ENCODE data around the gene NECTIN1. TPM values are rescaled to one million over a fixed set of nuclear protein-coding genes. Genes with fewer than 3 reads are reported as not detected.
A peak's percentile ranks its signal among the peaks of the same experiment; 100 is the strongest.

NECTIN1 gene
- total and polyA plus RNA-seq, 2 of the 13 experiments (the other 11 are each of a cell fraction or from before 2014, with no cell fraction given): 3.9 to 7.3 TPM

DNA sequence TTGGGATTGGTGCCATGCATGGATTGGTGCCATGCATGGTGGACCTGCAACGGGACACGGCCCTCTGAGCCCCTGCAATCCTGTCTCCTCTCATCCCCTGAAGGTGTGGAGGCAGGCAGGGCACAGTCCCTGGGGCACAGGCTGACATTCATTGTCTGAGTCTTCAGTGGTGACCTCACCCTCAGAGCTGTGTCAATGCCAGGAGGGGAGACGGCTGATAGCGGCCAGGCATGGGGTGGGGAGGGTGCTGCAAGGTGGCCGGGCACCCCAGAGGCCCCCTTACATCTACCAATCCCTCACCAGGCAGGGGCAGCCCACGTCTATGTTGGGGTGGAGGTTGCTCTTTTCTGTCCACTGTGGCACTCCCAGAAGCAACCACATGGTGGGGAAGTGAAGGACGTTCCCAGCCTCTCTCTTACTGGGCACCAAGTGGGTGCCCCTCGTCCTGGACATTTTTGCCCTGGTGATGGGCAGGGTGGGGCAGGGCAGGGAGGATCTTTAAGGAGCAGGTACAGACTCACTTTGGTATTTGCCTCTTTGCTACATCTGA, 47.6 kb downstream of the NECTIN1 start (continued):
- no peak for TF ChIP-seq KDM5B (CRISPR knock-in tag; IDR thresholded peaks at IDR 0.05; ENCODE audit: borderline replicate concordance)
- TF ChIP-seq, protein P1, sequence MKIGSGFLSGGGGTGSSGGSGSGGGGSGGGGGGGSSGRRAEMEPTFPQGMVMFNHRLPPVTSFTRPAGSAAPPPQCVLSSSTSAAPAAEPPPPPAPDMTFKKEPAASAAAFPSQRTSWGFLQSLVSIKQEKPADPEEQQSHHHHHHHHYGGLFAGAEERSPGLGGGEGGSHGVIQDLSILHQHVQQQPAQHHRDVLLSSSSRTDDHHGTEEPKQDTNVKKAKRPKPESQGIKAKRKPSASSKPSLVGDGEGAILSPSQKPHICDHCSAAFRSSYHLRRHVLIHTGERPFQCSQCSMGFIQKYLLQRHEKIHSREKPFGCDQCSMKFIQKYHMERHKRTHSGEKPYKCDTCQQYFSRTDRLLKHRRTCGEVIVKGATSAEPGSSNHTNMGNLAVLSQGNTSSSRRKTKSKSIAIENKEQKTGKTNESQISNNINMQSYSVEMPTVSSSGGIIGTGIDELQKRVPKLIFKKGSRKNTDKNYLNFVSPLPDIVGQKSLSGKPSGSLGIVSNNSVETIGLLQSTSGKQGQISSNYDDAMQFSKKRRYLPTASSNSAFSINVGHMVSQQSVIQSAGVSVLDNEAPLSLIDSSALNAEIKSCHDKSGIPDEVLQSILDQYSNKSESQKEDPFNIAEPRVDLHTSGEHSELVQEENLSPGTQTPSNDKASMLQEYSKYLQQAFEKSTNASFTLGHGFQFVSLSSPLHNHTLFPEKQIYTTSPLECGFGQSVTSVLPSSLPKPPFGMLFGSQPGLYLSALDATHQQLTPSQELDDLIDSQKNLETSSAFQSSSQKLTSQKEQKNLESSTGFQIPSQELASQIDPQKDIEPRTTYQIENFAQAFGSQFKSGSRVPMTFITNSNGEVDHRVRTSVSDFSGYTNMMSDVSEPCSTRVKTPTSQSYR (CRISPR knock-in tag; IDR thresholded peaks at IDR 0.05; ENCODE audit: borderline replicate concordance): no peak
- TF ChIP-seq ARHGAP35 (CRISPR knock-in tag; IDR thresholded peaks at IDR 0.05; ENCODE audit: borderline replicate concordance): no peak
- TF ChIP-seq, protein P2, sequence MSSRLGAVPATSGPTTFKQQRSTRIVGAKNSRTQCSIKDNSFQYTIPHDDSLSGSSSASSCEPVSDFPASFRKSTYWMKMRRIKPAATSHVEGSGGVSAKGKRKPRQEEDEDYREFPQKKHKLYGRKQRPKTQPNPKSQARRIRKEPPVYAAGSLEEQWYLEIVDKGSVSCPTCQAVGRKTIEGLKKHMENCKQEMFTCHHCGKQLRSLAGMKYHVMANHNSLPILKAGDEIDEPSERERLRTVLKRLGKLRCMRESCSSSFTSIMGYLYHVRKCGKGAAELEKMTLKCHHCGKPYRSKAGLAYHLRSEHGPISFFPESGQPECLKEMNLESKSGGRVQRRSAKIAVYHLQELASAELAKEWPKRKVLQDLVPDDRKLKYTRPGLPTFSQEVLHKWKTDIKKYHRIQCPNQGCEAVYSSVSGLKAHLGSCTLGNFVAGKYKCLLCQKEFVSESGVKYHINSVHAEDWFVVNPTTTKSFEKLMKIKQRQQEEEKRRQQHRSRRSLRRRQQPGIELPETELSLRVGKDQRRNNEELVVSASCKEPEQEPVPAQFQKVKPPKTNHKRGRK (CRISPR knock-in tag; IDR thresholded peaks at IDR 0.05): no peak
- TF ChIP-seq, protein P3, sequence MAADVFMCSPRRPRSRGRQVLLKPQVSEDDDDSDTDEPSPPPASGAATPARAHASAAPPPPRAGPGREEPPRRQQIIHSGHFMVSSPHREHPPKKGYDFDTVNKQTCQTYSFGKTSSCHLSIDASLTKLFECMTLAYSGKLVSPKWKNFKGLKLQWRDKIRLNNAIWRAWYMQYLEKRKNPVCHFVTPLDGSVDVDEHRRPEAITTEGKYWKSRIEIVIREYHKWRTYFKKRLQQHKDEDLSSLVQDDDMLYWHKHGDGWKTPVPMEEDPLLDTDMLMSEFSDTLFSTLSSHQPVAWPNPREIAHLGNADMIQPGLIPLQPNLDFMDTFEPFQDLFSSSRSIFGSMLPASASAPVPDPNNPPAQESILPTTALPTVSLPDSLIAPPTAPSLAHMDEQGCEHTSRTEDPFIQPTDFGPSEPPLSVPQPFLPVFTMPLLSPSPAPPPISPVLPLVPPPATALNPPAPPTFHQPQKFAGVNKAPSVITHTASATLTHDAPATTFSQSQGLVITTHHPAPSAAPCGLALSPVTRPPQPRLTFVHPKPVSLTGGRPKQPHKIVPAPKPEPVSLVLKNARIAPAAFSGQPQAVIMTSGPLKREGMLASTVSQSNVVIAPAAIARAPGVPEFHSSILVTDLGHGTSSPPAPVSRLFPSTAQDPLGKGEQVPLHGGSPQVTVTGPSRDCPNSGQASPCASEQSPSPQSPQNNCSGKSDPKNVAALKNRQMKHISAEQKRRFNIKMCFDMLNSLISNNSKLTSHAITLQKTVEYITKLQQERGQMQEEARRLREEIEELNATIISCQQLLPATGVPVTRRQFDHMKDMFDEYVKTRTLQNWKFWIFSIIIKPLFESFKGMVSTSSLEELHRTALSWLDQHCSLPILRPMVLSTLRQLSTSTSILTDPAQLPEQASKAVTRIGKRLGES (CRISPR knock-in tag; IDR thresholded peaks at IDR 0.05; ENCODE audit: borderline replicate concordance): no peak
- no peak for TF ChIP-seq MIER2 (CRISPR knock-in tag; IDR thresholded peaks at IDR 0.05)
- TF ChIP-seq, protein P4, sequence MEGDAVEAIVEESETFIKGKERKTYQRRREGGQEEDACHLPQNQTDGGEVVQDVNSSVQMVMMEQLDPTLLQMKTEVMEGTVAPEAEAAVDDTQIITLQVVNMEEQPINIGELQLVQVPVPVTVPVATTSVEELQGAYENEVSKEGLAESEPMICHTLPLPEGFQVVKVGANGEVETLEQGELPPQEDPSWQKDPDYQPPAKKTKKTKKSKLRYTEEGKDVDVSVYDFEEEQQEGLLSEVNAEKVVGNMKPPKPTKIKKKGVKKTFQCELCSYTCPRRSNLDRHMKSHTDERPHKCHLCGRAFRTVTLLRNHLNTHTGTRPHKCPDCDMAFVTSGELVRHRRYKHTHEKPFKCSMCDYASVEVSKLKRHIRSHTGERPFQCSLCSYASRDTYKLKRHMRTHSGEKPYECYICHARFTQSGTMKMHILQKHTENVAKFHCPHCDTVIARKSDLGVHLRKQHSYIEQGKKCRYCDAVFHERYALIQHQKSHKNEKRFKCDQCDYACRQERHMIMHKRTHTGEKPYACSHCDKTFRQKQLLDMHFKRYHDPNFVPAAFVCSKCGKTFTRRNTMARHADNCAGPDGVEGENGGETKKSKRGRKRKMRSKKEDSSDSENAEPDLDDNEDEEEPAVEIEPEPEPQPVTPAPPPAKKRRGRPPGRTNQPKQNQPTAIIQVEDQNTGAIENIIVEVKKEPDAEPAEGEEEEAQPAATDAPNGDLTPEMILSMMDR (CRISPR knock-in tag; IDR thresholded peaks at IDR 0.05): peak; percentile 29
- TF ChIP-seq ZNF251 (CRISPR knock-in tag; IDR thresholded peaks at IDR 0.05): no peak
- peak; percentile 24; the same call in 1 of the 2 replicates for TF ChIP-seq SMC3 (IDR thresholded peaks at IDR 0.05; ENCODE audit: low read length)
- TF ChIP-seq ATAD3A (CRISPR knock-in tag; IDR thresholded peaks at IDR 0.05): no peak
- TF ChIP-seq CREM (IDR thresholded peaks at IDR 0.05): no peak
- no peak for TF ChIP-seq CREM (CRISPR knock-in tag; IDR thresholded peaks at IDR 0.05)
- no peak for TF ChIP-seq ISL2 (CRISPR knock-in tag; IDR thresholded peaks at IDR 0.05)
- TF ChIP-seq TBP (CRISPR knock-in tag; IDR thresholded peaks at IDR 0.05): no peak
- TF ChIP-seq PCBP1 (IDR thresholded peaks at IDR 0.05; ENCODE audit: borderline replicate concordance, low read depth, low read length): no peak
- 0 out of 2 replicates have a peak, but pooled peaks have one; percentile 25 for TF ChIP-seq HNRNPL (IDR thresholded peaks at IDR 0.05; ENCODE audit: low read depth, low read length)
- TF ChIP-seq, protein P5, sequence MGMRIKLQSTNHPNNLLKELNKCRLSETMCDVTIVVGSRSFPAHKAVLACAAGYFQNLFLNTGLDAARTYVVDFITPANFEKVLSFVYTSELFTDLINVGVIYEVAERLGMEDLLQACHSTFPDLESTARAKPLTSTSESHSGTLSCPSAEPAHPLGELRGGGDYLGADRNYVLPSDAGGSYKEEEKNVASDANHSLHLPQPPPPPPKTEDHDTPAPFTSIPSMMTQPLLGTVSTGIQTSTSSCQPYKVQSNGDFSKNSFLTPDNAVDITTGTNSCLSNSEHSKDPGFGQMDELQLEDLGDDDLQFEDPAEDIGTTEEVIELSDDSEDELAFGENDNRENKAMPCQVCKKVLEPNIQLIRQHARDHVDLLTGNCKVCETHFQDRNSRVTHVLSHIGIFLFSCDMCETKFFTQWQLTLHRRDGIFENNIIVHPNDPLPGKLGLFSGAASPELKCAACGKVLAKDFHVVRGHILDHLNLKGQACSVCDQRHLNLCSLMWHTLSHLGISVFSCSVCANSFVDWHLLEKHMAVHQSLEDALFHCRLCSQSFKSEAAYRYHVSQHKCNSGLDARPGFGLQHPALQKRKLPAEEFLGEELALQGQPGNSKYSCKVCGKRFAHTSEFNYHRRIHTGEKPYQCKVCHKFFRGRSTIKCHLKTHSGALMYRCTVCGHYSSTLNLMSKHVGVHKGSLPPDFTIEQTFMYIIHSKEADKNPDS (CRISPR knock-in tag; IDR thresholded peaks at IDR 0.05): no peak
- no peak for TF ChIP-seq CBFB (CRISPR knock-in tag; IDR thresholded peaks at IDR 0.05)
- TF ChIP-seq HOXA5 (CRISPR knock-in tag; IDR thresholded peaks at IDR 0.05): no peak

All from HepG2 (cell line).